GM23338 (cell line): ENCODE data around the gene LMAN1L. TPM values are rescaled to one million over a fixed set of nuclear protein-coding genes. Genes with fewer than 3 reads are reported as not detected.

ENCODE experiments used
- ATAC-seq: fragments of 200-7000 bp; cut with Tn5 transposase; 3 replicates; pipeline ENCODE4 v1.9.1; 2020
- DNase-seq: peaks from one replicate; pipeline ENCODE4 v3.0.0-alpha.2; 2015; ENCODE audit warnings: low spot score
- H2AFZ ChIP-seq: fragments of 200-600 bp; sonication (generic); 2 replicates; pipeline ENCODE4 v1.8.0; 2016; ENCODE audit warnings: antibody characterized with exemption, mild to moderate bottlenecking, moderate library complexity
- H3F3A ChIP-seq: fragments of 200-600 bp; sonication (generic); replicated peaks from 2 replicates; pipeline ENCODE4 v1.8.0; 2017; ENCODE audit warnings: antibody characterized with exemption, mixed run types, low read depth
- H3K27ac ChIP-seq: fragments of 200-600 bp; sonication (generic); 2 replicates; pipeline ENCODE4 v1.6.1; 2016; ENCODE audit warnings: low read depth
- H3K27me3 ChIP-seq: fragments of 200-600 bp; sonication (generic); 2 replicates; pipeline ENCODE4 v1.8.0; 2016; ENCODE audit warnings: mild to moderate bottlenecking, mixed run types, moderate library complexity; ENCODE audit not compliant: insufficient read depth
- H3K36me3 ChIP-seq: fragments of 200-600 bp; sonication (generic); 2 replicates; pipeline ENCODE4 v1.8.0; 2016; ENCODE audit warnings: mild to moderate bottlenecking; ENCODE audit not compliant: insufficient read depth
- H3K4me1 ChIP-seq: fragments of 200-600 bp; sonication (generic); 2 replicates; pipeline ENCODE4 v1.8.0; 2016; ENCODE audit warnings: mild to moderate bottlenecking, moderate library complexity; ENCODE audit not compliant: insufficient read depth
- H3K4me2 ChIP-seq: fragments of 200-600 bp; sonication (generic); 2 replicates; pipeline ENCODE4 v1.7.1; 2017; ENCODE audit warnings: mixed run types
- H3K4me3 ChIP-seq: fragments of 200-600 bp; sonication (generic); 2 replicates; pipeline ENCODE4 v1.6.1; 2016; ENCODE audit warnings: mixed run types
- H3K79me2 ChIP-seq: fragments of 200-600 bp; sonication (generic); replicated peaks from 2 replicates; pipeline ENCODE4 v1.8.0; 2017; ENCODE audit warnings: mild to moderate bottlenecking; ENCODE audit not compliant: insufficient read depth
- H3K9me2 ChIP-seq: fragments of 200-600 bp; sonication (generic); 2 replicates; pipeline ENCODE4 v1.8.0; 2017; ENCODE audit not compliant: insufficient read depth
- H4K20me1 ChIP-seq: fragments of 200-600 bp; sonication (generic); replicated peaks from 2 replicates; pipeline ENCODE4 v1.8.0; 2017; ENCODE audit warnings: mild to moderate bottlenecking; ENCODE audit not compliant: insufficient read depth
- H3K27ac Mint-ChIP-seq: 2 replicates; pipeline ENCODE4 v1.8.0; 2020; ENCODE audit warnings: inconsistent platforms, mild to moderate bottlenecking, moderate library complexity, mixed read lengths
- H3K27me3 Mint-ChIP-seq: 3 replicates; pipeline ENCODE4 v1.8.0; 2022; ENCODE audit warnings: low read depth, mild to moderate bottlenecking, moderate library complexity, mixed read lengths, inconsistent platforms; ENCODE audit not compliant: insufficient read depth, poor library complexity
- H3K36me3 Mint-ChIP-seq: 3 replicates; pipeline ENCODE4 v1.8.0; 2021; ENCODE audit warnings: low read depth, mild to moderate bottlenecking, inconsistent platforms, moderate library complexity, mixed read lengths
- H3K4me1 Mint-ChIP-seq: 3 replicates; pipeline ENCODE4 v1.8.0; 2020; ENCODE audit warnings: mild to moderate bottlenecking, inconsistent platforms, mixed read lengths
- H3K4me3 Mint-ChIP-seq: 3 replicates; pipeline ENCODE4 v1.8.0; 2021; ENCODE audit warnings: moderate library complexity, mild to moderate bottlenecking, inconsistent platforms, mixed read lengths
- H3K9me3 Mint-ChIP-seq: 3 replicates; pipeline ENCODE4 v1.8.0; 2020; ENCODE audit warnings: moderate library complexity, mild to moderate bottlenecking, inconsistent platforms, mixed read lengths
- CREB1 ChIP-seq: fragments of 250-450 bp; sonication (Bioruptor Pico); IDR thresholded peaks from 2 replicates; pipeline ENCODE4 v1.5.0; 2020; ENCODE audit warnings: low read depth, mild to moderate bottlenecking, moderate library complexity
- CTCF ChIP-seq, 2 experiments: fragments of 200-600 bp in 1 of 2; sonication (generic) in 1 of 2; conservative IDR thresholded peaks; 2 replicates each; pipeline versions ENCODE4 v1.5.1 to v1.6.1; 2016 to 2017; ENCODE audit warnings: antibody characterized with exemption in 2 of 2, low read depth in 2 of 2, mild to moderate bottlenecking in 2 of 2, moderate library complexity in 1 of 2
- ETS1 ChIP-seq: IDR thresholded peaks from 2 replicates; pipeline ENCODE4 v1.6.1; 2016; ENCODE audit warnings: antibody characterized with exemption
- EZH2 ChIP-seq: fragments of 200-600 bp; sonication (generic); IDR thresholded peaks from one replicate; pipeline ENCODE4 v1.8.0; 2017; ENCODE audit warnings: antibody characterized with exemption, mild to moderate bottlenecking, low read depth; ENCODE audit not compliant: unreplicated experiment
- EZH2phosphoT487 ChIP-seq: fragments of 200-600 bp; sonication (generic); IDR thresholded peaks from one replicate; pipeline ENCODE4 v1.8.1; 2018; ENCODE audit warnings: antibody characterized with exemption; ENCODE audit not compliant: unreplicated experiment
- JUNB ChIP-seq: IDR thresholded peaks from one replicate; pipeline ENCODE4 v1.6.1; 2016; ENCODE audit warnings: antibody characterized with exemption; ENCODE audit not compliant: unreplicated experiment
- NANOG ChIP-seq: IDR thresholded peaks from 2 replicates; pipeline ENCODE4 v1.6.1; 2016; ENCODE audit warnings: antibody characterized with exemption, borderline replicate concordance
- POLR2AphosphoS5 ChIP-seq: IDR thresholded peaks from 2 replicates; pipeline ENCODE4 v1.6.1; 2016; ENCODE audit warnings: antibody characterized with exemption, low read depth
- REST ChIP-seq: IDR thresholded peaks from one replicate; pipeline ENCODE4 v1.6.1; 2018; ENCODE audit warnings: antibody characterized with exemption; ENCODE audit not compliant: unreplicated experiment
- STAT1 ChIP-seq: IDR thresholded peaks from one replicate; pipeline ENCODE4 v1.6.1; 2016; ENCODE audit warnings: antibody characterized with exemption; ENCODE audit not compliant: unreplicated experiment
- ZNF114 ChIP-seq: fragments of 250-450 bp; sonication (Bioruptor Pico); IDR thresholded peaks from 2 replicates; pipeline ENCODE4 v1.5.0; 2020; ENCODE audit warnings: mild to moderate bottlenecking, moderate library complexity
- ZNF331 ChIP-seq: fragments of 250-450 bp; sonication (Bioruptor Pico); IDR thresholded peaks from 2 replicates; pipeline ENCODE4 v1.5.0; 2020; ENCODE audit warnings: low read depth, mild to moderate bottlenecking, moderate library complexity
- ZNF462 ChIP-seq: fragments of 250-450 bp; sonication (Bioruptor Pico); IDR thresholded peaks from 2 replicates; pipeline ENCODE4 v1.5.0; 2020; ENCODE audit warnings: mild to moderate bottlenecking, moderate library complexity
- polyA plus RNA-seq: library from polyadenylated mRNA; unstranded; fragments of >200 nt; fragmentation: Nextera tagmentation; extraction: Ambion mirVana; gene quantifications from 2 replicates; pipeline ENCODE4 v1.2.1, GENCODE V29; 2016
- total RNA-seq: library from RNA; depleted of rRNA; stranded (reverse); fragments of >200 nt; shearing (Covaris generic); gene quantifications from 2 replicates; pipeline ENCODE4 v1.2.3, GENCODE V29; 2014

LMAN1L gene
- total and polyA plus RNA-seq, 2 experiments from 2014 or later = not detected

- Histone ChIP-seq H3K4me3 (no peak overlapping the region), H3K36me3 (no peaks in the 10 kb centered on the region), H3F3A (0 out of 2 replicates have a peak, but pooled peaks cover 5% of the 10 kb centered on the region), H3K79me2 (no peaks in the 10 kb centered on the region), H4K20me1 (no peaks in the 10 kb centered on the region), H3K9me2 (no peaks in the 10 kb centered on the region), H3K27ac (no peak overlapping the region), H3K4me1 (peaks cover 9% of the 10 kb centered on the region), H3K27me3 (no peaks in the 10 kb centered on the region), H2AFZ (no peak overlapping the region), H3K4me2 (no peak overlapping the region)
- H3K4me1 Mint-ChIP-seq = peaks cover 3% of the 10 kb centered on the region
- ATAC-seq (no peak), DNase-seq (no peak)
- peaks cover 26% of the 10 kb centered on the region for H3K36me3 Mint-ChIP-seq
- H3K27ac Mint-ChIP-seq = no peak overlapping the region
- H3K9me3 Mint-ChIP-seq = no peaks in the 10 kb centered on the region
- no peak overlapping the region for H3K4me3 Mint-ChIP-seq
- TF ChIP-seq ZNF114 (CRISPR knock-in tag) (no peak), REST (no peak), EZH2 (no peak), ETS1 (no peak), STAT1 (no peak), ZNF462 (CRISPR knock-in tag) (no peak), ZNF331 (CRISPR knock-in tag) (no peak), NANOG (no peak), EZH2phosphoT487 (no peak), JUNB (no peak), POLR2AphosphoS5 (no peak), CTCF (conservative IDR thresholded peaks at IDR 0.05; ENCODE audit: low read depth in 2 of 2) (no peak), CREB1 (CRISPR knock-in tag) (no peak)
- peaks cover 12% of the 10 kb centered on the region for H3K27me3 Mint-ChIP-seq
Measured at GRCh38 chr15:74847432-74847831, 34.8 kb downstream of the LMAN1L start.
